ENCODE measurements around the gene A4GALT.

DNA sequence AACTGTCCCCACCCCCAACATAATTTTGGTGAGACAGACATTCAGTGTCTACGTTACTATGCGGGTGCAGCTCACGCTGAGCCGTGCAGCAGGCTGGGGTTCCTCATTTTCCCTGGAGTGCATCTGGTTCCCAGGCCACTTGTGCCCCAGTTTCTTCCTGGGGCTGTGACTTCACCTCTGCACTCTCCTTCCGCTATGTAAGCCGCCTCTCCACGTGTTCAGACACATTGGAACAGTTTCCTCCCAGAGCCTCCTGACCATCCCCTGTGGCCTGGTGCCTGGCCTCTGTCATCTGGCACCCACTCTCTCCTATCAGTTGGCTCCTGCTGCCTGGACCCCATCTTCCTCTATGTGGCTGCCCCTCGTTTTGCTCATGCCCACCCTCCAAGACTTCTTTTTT lies 46.2 kb upstream of the A4GALT start:
- TF ChIP-seq CREB1 (IDR thresholded peaks at IDR 0.05; ENCODE audit: low read depth) = no peak
- TF ChIP-seq CEBPB (IDR thresholded peaks at IDR 0.05; ENCODE audit: borderline replicate concordance in 1 of 2, low read depth in 2 of 2, low read length in 2 of 2) = no peak
- no peak for TF ChIP-seq ZSCAN29 (IDR thresholded peaks at IDR 0.05)
